ENCODE measurements around the gene EIF4EBP3. TPM values are rescaled to one million over a fixed set of nuclear protein-coding genes. Genes with fewer than 3 reads are reported as not detected.
"Not testable (repeated sequence)": the region's sequence is repeated elsewhere in the genome, so short reads cannot be mapped to it uniquely, and the experiment has no call there.

EIF4EBP3 gene
- total and polyA plus RNA-seq, 8 donors, result 10.2 to 16.8 (median 12.4) TPM

GRCh38 chr5:140587495-140587894 is 40.0 kb downstream of the EIF4EBP3 start:
- H3K4me3 ChIP-seq, result no peak overlapping the region
- H3K4me1 ChIP-seq, result peaks cover 3 to 56% of the 10 kb centered on the region in 2 donors
- DNase-seq (no peak), ATAC-seq (no peak)
- H3K9me3 ChIP-seq, result no peaks in the 10 kb centered on the region
- no peak for TF ChIP-seq CTCF (IDR thresholded peaks at IDR 0.05)
- H3K27ac ChIP-seq, result no peak overlapping the region
- intact Hi-C loops (cut with DNase I), result no loop called here
- no peaks in the 10 kb centered on the region for H3K27me3 ChIP-seq
- no peaks in the 10 kb centered on the region for H3K36me3 ChIP-seq

- peak; percentile 48 for ATAC-seq
- intact Hi-C loops (cut with DNase I), result no loop called here
- H3K9me3 ChIP-seq, result no peaks in the 10 kb centered on the region
- no peak overlapping the region for H3K4me3 ChIP-seq
- DNase-seq, result peak in 2 of 4 donors; percentile 31 to 49
- H3K27ac ChIP-seq, result peak overlapping the region; percentile 63 to 71
- no peaks in the 10 kb centered on the region for H3K36me3 ChIP-seq
- no peaks in the 10 kb centered on the region for H3K27me3 ChIP-seq
- TF ChIP-seq CTCF (IDR thresholded peaks at IDR 0.05), result no peak
- H3K4me1 ChIP-seq, result peaks cover 3 to 57% of the 10 kb centered on the region in 2 donors
Observed at GRCh38 chr5:140588311-140589070, 41.0 kb downstream of the EIF4EBP3 start.

GRCh38 chr5:140590861-140591260 is 43.4 kb downstream of the EIF4EBP3 start:
- peak overlapping the region in 1 of 2 donors; percentile 85 for H3K27ac ChIP-seq
- ATAC-seq, result no peak
- TF ChIP-seq CTCF (IDR thresholded peaks at IDR 0.05), result no peak
- no peaks in the 10 kb centered on the region for H3K36me3 ChIP-seq
- intact Hi-C loops (cut with DNase I), result no loop called here
- no peaks in the 10 kb centered on the region for H3K27me3 ChIP-seq
- H3K4me1 ChIP-seq, result peaks cover 6 to 80% of the 10 kb centered on the region in 2 donors
- H3K4me3 ChIP-seq, result peak overlapping the region in 1 of 2 donors; percentile 42
- no peak for DNase-seq
- H3K9me3 ChIP-seq, result no peaks in the 10 kb centered on the region

GRCh38 chr5:140591747-140592372 is 44.4 kb downstream of the EIF4EBP3 start:
- no peaks in the 10 kb centered on the region for H3K27me3 ChIP-seq
- H3K27ac ChIP-seq, result peak overlapping the region in 1 of 2 donors; percentile 85
- intact Hi-C loops (cut with DNase I), result no loop called here
- no peaks in the 10 kb centered on the region for H3K36me3 ChIP-seq
- H3K9me3 ChIP-seq, result no peaks in the 10 kb centered on the region
- TF ChIP-seq CTCF (IDR thresholded peaks at IDR 0.05), result no peak
- ATAC-seq, result peak; percentile 7
- peaks cover 7 to 88% of the 10 kb centered on the region in 2 donors for H3K4me1 ChIP-seq
- H3K4me3 ChIP-seq, result peak overlapping the region in 1 of 2 donors; percentile 42
- no peak for DNase-seq

- H3K4me1 ChIP-seq, result peaks cover 7 to 78% of the 10 kb centered on the region in 2 donors
- intact Hi-C loops (cut with DNase I); DNase-seq; H3K4me3 ChIP-seq; H3K36me3 ChIP-seq; H3K27me3 ChIP-seq; H3K27ac ChIP-seq; ATAC-seq; H3K9me3 ChIP-seq: not testable (repeated sequence)
Observed at GRCh38 chr5:140593070-140593469, 45.6 kb downstream of the EIF4EBP3 start.

All from left lung (tissue), 10 donors.